ENCODE results near the gene AVP. TPM values are rescaled to one million over a fixed set of nuclear protein-coding genes. Genes with fewer than 3 reads are reported as not detected.
A peak's percentile ranks its signal among the peaks of the same experiment; 100 is the strongest.

AVP gene
- total RNA-seq, 3 donors from 2014 or later, result not detected

- no peaks in the 10 kb centered on the region for H3K27me3 ChIP-seq
- no peak for DNase-seq (ENCODE audit: low spot score in 2 of 2)
- no peaks in the 10 kb centered on the region for H3K9me3 ChIP-seq
- intact Hi-C loops (cut with DNase I; ENCODE audit: low total_unique reads), result no loop called here
- no peaks in the 10 kb centered on the region for H3K36me3 ChIP-seq
- peaks cover 4 to 5% of the 10 kb centered on the region in 2 donors for H3K4me1 ChIP-seq
- H3K27ac ChIP-seq, result peak overlapping the region; percentile 93 to 94
- TF ChIP-seq POLR2AphosphoS5 (IDR thresholded peaks at IDR 0.05), result no peak
- TF ChIP-seq CTCF (IDR thresholded peaks at IDR 0.05), result no peak
- no peak for TF ChIP-seq POLR2A (IDR thresholded peaks at IDR 0.05)
- peak overlapping the region in 1 of 3 donors; percentile 91 for H3K4me3 ChIP-seq
Measured at GRCh38 chr20:3044336-3044965, 40.1 kb downstream of the AVP start.

- intact Hi-C loops (cut with DNase I; ENCODE audit: low total_unique reads), result no loop called here
- TF ChIP-seq POLR2A (IDR thresholded peaks at IDR 0.05) (no peak), POLR2AphosphoS5 (IDR thresholded peaks at IDR 0.05) (no peak), CTCF (IDR thresholded peaks at IDR 0.05) (no peak)
- H3K9me3 ChIP-seq, result no peaks in the 10 kb centered on the region
Measured at GRCh38 chr20:3043322-3043721, 41.2 kb downstream of the AVP start, which contains the start of gene GNRH2. Gene GNRH2, plus strand, starts transcription at chr20:3043622. Its CDS starts 793 bp downstream, at chr20:3044415.

GRCh38 chr20:3042625-3043024 lies 41.9 kb downstream of the AVP start:
- Histone ChIP-seq H3K9me3 (no peaks in the 10 kb centered on the region), H3K4me3 (no peak overlapping the region), H3K36me3 (no peaks in the 10 kb centered on the region), H3K27ac (peak overlapping the region; percentile 67 to 86), H3K27me3 (no peaks in the 10 kb centered on the region), H3K4me1 (peaks cover 4 to 5% of the 10 kb centered on the region in 2 donors)
- no peak for DNase-seq (ENCODE audit: low spot score in 2 of 2)
- intact Hi-C loops (cut with DNase I; ENCODE audit: low total_unique reads), result no loop called here
- TF ChIP-seq CTCF (IDR thresholded peaks at IDR 0.05) (no peak), POLR2AphosphoS5 (IDR thresholded peaks at IDR 0.05) (no peak), POLR2A (IDR thresholded peaks at IDR 0.05) (no peak)

More at GRCh38 chr20:3043322-3043721, 41.2 kb downstream of the AVP start, which contains the start of gene GNRH2:
- no peaks in the 10 kb centered on the region for H3K36me3 ChIP-seq
- H3K4me1 ChIP-seq, result peaks cover 4 to 5% of the 10 kb centered on the region in 2 donors
- DNase-seq (ENCODE audit: low spot score in 2 of 2), result no peak
- H3K27ac ChIP-seq, result peak within 1 kb of the TSS; percentile 67 to 86
- H3K4me3 ChIP-seq, result no peak within 1 kb of the TSS
- no peaks in the 10 kb centered on the region for H3K27me3 ChIP-seq

GRCh38 chr20:3041854-3042409 lies 42.6 kb downstream of the AVP start:
- peaks cover 2% of the 10 kb centered on the region in 2 donors for H3K4me1 ChIP-seq
- DNase-seq (ENCODE audit: low spot score in 2 of 2), result no peak
- no peak for TF ChIP-seq POLR2AphosphoS5 (IDR thresholded peaks at IDR 0.05)
- no peak for TF ChIP-seq POLR2A (IDR thresholded peaks at IDR 0.05)
- TF ChIP-seq CTCF (IDR thresholded peaks at IDR 0.05), result no peak
- no peaks in the 10 kb centered on the region for H3K9me3 ChIP-seq
- H3K36me3 ChIP-seq, result peaks cover 6% of the 10 kb centered on the region
- no peaks in the 10 kb centered on the region for H3K27me3 ChIP-seq
- H3K4me3 ChIP-seq, result peak overlapping the region in 1 of 3 donors; percentile 43
- H3K27ac ChIP-seq, result peak overlapping the region; percentile 67 to 86
- intact Hi-C loops (cut with DNase I; ENCODE audit: low total_unique reads), result no loop called here

GRCh38 chr20:3040086-3040485 lies 44.4 kb downstream of the AVP start:
- H3K27me3 ChIP-seq, result no peaks in the 10 kb centered on the region
- peaks cover 6% of the 10 kb centered on the region for H3K36me3 ChIP-seq
- no peak overlapping the region for H3K4me3 ChIP-seq
- DNase-seq (ENCODE audit: low spot score in 2 of 2), result no peak
- TF ChIP-seq CTCF (IDR thresholded peaks at IDR 0.05), result no peak
- TF ChIP-seq POLR2AphosphoS5 (IDR thresholded peaks at IDR 0.05), result no peak
- no peak for TF ChIP-seq POLR2A (IDR thresholded peaks at IDR 0.05)
- H3K9me3 ChIP-seq, result no peaks in the 10 kb centered on the region
- H3K4me1 ChIP-seq, result no peaks in the 10 kb centered on the region
- H3K27ac ChIP-seq, result no peak overlapping the region
- intact Hi-C loops (cut with DNase I; ENCODE audit: low total_unique reads), result no loop called here
